Measurements from ENCODE around the gene TIFAB. TPM values are rescaled to one million over a fixed set of nuclear protein-coding genes. Genes with fewer than 3 reads are reported as not detected.

Gene TIFAB
- polyA plus RNA-seq, 2 of the 4 experiments (the other 2 are of a cell fraction) = not detected

DNA sequence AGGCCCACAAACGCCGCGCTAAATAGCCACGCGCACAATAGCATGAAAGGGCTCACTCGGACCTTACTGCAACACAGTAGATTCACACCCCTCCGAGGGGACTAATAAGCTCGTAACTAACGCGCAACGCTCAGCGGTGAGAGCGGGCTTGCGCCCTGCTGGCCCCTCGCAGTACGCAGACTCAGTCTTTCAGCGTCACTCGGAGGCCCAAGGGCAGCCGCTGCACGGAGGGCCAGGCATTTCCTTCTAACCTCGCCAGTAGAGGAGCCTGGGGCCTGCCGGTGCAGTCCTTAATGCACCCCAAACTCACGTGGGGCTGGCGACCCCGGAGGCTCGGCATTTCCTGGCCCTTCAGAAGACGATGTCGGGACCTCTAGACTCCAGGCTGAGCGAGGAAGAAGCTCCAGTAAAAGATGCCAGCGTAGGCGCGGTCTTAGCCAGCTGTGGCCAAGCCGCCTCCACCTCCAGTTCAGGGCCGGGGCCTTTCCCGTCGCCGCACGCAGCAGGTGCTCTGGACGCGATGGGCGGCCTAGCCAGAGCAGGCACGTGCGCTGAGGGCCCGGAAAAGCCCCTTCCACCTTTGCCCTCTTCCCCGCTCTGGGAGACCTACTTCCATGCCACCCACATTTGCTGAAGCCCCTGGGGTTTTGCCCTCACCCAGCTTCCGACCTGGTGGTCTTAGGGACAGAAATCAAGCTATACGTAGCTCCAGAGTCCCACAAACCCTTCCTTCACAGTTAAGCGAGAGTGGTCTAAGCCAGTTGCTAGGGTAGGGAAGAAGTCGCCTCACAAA lies 38.3 kb upstream of the TIFAB start (continued):
- TF ChIP-seq CHD4 (IDR thresholded peaks at IDR 0.05; ENCODE audit: borderline replicate concordance) (no peak), CBX2 (IDR thresholded peaks at IDR 0.05; ENCODE audit: borderline replicate concordance, low read depth) (no peak)

DNA sequence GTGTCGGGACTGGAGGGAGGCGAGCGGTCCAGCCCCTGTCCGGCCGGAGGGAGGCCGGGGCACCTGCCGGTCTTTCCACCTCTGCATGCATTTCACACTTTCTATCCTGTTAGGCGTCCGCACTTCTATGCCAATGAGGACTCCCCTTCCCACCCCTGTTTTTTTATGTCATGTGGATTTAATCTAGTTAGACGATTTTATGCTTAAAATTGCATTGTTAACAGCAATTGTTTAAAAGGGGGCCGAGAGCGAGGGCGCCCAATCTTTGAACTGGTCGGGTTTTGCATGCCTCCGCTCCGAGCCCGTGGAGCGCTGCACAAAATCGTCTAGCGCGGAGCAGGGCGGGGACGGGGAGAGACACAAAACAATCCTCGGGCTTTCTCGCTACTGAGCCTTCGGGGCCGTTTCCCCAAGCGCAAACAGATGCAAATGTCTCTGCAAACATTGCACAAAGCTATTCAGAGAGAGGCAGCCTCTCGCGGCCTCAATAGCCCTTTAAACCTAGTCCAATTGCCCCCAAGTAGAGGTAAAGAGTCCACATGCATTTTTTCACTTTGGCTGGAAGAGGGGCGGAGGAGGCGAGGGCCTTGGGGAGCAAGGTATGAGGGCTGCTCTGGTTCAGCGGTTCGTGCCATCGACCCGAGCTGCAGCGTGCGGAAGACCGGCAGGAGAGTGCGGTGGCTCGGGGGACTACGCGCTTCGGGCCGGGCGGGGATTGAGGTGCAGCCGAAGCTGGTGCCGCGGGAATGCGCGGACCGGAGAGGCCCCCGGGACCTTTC lies 37.5 kb upstream of the TIFAB start:
- ChIA-PET CTCF (interaction anchor here (3.0 to 6.1 kb wide), 2 partner anchors 24 to 63 kb away, joined by 12 to 43 read pairs; no protein-coding TSS in a partner anchor), POLR2A (no interaction called here)
- no peak for TF ChIP-seq ZC3H11A (IDR thresholded peaks at IDR 0.05)
- peak overlapping the region; percentile 37 to 83; a peak in 4 of 6 replicates for H3K27ac ChIP-seq
- no peaks in the 10 kb centered on the region for H3K9me3 ChIP-seq
- no peak overlapping the region for H3K4me3 ChIP-seq
- FAIRE-seq = no peak
- H3K4me1 ChIP-seq = peaks cover 31% of the 10 kb centered on the region
- WGBS (ENCODE audit: missing lambda C conversion rate) = 92% methylated on average over 53 of the region's 53 CpGs
- no peak for ATAC-seq
- DNase-seq (ENCODE audit: low read depth in 1 of 2, low spot score in 1 of 2) = no peak
- peak overlapping the region; percentile 69; the same call in 2 of the 3 replicates for H3K4me2 ChIP-seq

DNA sequence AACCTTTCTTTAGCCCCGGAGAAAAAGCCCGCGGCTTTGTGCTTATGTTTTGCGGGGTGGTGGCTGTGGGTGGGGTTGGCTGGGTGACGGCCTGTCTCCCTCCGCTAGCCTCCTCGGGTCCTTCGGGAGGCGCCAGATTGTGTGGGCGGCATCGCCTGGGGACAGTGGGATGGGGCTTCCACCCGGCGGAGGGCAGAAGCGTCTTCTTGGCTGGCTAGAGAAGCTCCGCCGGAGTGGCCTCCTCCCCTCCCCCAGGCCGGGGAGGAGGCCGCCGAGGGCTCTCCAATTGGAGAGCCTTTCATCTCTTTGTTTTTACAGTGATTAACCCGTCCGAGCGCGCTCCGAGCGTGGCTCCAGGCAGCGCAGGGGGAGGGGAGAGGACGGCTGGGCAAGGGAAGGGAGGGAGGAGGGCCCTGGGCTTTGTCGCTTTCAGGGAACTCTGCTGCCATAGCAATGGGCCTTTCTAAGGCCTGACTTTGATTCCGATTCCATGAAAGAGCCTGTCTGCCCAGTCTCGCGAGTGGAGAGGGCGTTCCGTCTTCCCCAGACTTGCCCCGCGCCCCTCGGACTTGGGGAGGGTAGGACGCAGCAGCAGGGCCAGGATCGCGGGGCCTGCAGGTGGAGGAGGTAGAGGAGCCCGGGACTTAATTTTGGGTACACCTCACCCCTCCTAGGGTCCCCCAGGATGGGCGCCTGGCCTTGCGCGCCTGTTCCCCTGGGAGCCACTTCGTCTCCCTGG lies 36.7 kb upstream of the TIFAB start:
- 33% methylated on average over 29 of the region's 44 CpGs for WGBS (ENCODE audit: missing lambda C conversion rate)
- Histone ChIP-seq H3K4me2 (peak overlapping the region; percentile 69), H3K9me3 (no peaks in the 10 kb centered on the region), H3K4me3 (peak overlapping the region; percentile 38), H3K27ac (peak overlapping the region; percentile 37 to 83), H3K4me1 (peaks cover 27% of the 10 kb centered on the region)
- ATAC-seq (peak; percentile 75 to 85), DNase-seq (ENCODE audit: low read depth in 1 of 2, low spot score in 1 of 2) (peak; percentile 53 to 68), FAIRE-seq (no peak)
- ChIA-PET CTCF (interaction anchor here (0.6 to 4.0 kb wide), 6 partner anchors 23 to 152 kb away, joined by 3 to 60 read pairs (median 5); no protein-coding TSS in a partner anchor), POLR2A (no interaction called here)
- TF ChIP-seq, protein P1, sequence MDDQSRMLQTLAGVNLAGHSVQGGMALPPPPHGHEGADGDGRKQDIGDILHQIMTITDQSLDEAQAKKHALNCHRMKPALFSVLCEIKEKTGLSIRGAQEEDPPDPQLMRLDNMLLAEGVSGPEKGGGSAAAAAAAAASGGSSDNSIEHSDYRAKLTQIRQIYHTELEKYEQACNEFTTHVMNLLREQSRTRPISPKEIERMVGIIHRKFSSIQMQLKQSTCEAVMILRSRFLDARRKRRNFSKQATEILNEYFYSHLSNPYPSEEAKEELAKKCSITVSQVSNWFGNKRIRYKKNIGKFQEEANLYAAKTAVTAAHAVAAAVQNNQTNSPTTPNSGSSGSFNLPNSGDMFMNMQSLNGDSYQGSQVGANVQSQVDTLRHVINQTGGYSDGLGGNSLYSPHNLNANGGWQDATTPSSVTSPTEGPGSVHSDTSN (IDR thresholded peaks at IDR 0.05) = no peak
- no peak for TF ChIP-seq ZC3H11A (IDR thresholded peaks at IDR 0.05)
- TF ChIP-seq FOXS1 (CRISPR knock-in tag; IDR thresholded peaks at IDR 0.05) = peak; percentile 22; the same call in 1 of the 2 replicates

DNA sequence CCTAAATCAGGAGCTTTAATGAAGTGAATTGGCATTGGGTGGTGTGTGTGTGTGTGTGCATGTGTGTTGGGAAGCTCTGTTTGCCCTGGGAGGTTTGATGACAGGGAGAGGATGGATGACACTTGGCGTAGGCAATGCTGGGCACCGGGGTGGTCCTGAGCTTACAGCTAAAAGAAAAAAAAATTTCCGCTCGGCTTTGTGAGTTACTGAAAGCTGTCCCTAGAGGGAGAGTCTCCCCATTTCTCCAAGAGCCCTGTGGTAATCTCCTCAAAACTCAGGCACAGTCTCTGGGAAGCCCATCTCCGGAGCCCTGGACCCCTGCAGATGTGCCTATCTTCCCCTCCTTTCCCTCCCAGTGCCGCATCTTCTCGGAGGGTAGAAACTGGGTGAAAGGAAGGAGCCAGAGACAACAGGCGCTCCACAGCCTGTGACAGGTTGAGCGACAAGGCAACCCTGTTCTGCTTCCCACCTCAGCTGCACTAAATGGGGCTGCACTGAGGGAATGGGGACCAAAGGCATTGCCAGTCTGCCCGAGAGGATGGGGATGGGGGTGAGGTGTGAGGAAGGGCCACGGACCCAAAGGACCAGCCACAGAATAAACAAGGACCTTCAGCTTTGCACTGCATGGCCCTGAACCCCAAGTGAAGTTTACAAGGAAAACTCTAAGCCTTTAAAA lies 35.8 kb upstream of the TIFAB start:
- Histone ChIP-seq H3K4me1 (peaks cover 18% of the 10 kb centered on the region), H3K9me3 (no peaks in the 10 kb centered on the region), H3K27ac (peak overlapping the region; percentile 37 to 83; a peak in 4 of 6 replicates), H3K4me2 (peak overlapping the region; percentile 69), H3K4me3 (peak overlapping the region; percentile 38; the same call in 2 of the 3 replicates)
- no peak for TF ChIP-seq JUNB (IDR thresholded peaks at IDR 0.05)
- TF ChIP-seq CEBPB (IDR thresholded peaks at IDR 0.05) = no peak
- TF ChIP-seq, protein P2, sequence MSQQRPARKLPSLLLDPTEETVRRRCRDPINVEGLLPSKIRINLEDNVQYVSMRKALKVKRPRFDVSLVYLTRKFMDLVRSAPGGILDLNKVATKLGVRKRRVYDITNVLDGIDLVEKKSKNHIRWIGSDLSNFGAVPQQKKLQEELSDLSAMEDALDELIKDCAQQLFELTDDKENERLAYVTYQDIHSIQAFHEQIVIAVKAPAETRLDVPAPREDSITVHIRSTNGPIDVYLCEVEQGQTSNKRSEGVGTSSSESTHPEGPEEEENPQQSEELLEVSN (IDR thresholded peaks at IDR 0.05; ENCODE audit: borderline replicate concordance, low read depth) = no peak
- no peak for TF ChIP-seq ZNF302 (CRISPR knock-in tag; IDR thresholded peaks at IDR 0.05)
- TF ChIP-seq, protein P3, sequence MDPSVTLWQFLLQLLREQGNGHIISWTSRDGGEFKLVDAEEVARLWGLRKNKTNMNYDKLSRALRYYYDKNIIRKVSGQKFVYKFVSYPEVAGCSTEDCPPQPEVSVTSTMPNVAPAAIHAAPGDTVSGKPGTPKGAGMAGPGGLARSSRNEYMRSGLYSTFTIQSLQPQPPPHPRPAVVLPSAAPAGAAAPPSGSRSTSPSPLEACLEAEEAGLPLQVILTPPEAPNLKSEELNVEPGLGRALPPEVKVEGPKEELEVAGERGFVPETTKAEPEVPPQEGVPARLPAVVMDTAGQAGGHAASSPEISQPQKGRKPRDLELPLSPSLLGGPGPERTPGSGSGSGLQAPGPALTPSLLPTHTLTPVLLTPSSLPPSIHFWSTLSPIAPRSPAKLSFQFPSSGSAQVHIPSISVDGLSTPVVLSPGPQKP (IDR thresholded peaks at IDR 0.05; ENCODE audit: low read depth, low read length) = no peak
- TF ChIP-seq, protein P4, sequence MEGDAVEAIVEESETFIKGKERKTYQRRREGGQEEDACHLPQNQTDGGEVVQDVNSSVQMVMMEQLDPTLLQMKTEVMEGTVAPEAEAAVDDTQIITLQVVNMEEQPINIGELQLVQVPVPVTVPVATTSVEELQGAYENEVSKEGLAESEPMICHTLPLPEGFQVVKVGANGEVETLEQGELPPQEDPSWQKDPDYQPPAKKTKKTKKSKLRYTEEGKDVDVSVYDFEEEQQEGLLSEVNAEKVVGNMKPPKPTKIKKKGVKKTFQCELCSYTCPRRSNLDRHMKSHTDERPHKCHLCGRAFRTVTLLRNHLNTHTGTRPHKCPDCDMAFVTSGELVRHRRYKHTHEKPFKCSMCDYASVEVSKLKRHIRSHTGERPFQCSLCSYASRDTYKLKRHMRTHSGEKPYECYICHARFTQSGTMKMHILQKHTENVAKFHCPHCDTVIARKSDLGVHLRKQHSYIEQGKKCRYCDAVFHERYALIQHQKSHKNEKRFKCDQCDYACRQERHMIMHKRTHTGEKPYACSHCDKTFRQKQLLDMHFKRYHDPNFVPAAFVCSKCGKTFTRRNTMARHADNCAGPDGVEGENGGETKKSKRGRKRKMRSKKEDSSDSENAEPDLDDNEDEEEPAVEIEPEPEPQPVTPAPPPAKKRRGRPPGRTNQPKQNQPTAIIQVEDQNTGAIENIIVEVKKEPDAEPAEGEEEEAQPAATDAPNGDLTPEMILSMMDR (IDR thresholded peaks at IDR 0.05) = no peak
- DNase-seq (ENCODE audit: low read depth in 1 of 2, low spot score in 1 of 2) = no peak
- ATAC-seq = 0 out of 6 replicates have a peak, but pooled peaks of 1 of the 2 experiments have one; percentile 17
- no peak for FAIRE-seq
- CTCF ChIA-PET = interaction anchor here (0.7 to 4.0 kb wide), 9 partner anchors 15 to 78 kb away, joined by 3 to 60 read pairs (median 6); no protein-coding TSS in a partner anchor
- POLR2A ChIA-PET = no interaction called here
- 89% methylated on average over 11 of the region's 11 CpGs for WGBS (ENCODE audit: missing lambda C conversion rate)
